Adrenal gland (tissue), 12 donors: Measurements from ENCODE around the gene DPP6. TPM values are rescaled to one million over a fixed set of nuclear protein-coding genes. Genes with fewer than 3 reads are reported as not detected.

Source experiments
- DNase-seq, 7 donors: peaks; one replicate each; pipeline ENCODE4 v3.0.0-alpha.2; 2019 to 2020
- H3K27ac ChIP-seq, 5 donors: fragments of 200-600 bp; sonication (generic) in 4 of 5; 1 replicate in 3 of 5; 2 replicates in 2 of 5; pipeline versions ENCODE4 v1.5.1 to v1.8.0; 2016 to 2020; ENCODE audit warnings: mild to moderate bottlenecking in 1 of 5
- H3K27me3 ChIP-seq: fragments of 200-600 bp; 2 replicates; pipeline ENCODE4 v1.8.0; 2021
- H3K36me3 ChIP-seq, 2 donors: fragments of 200-600 bp; replicated peaks in 1 of 2; 1 replicate in 1 of 2; 2 replicates in 1 of 2; pipeline versions ENCODE4 v1.5.1 to v1.8.0; 2018 to 2022
- H3K4me1 ChIP-seq, 2 donors: fragments of 200-600 bp; replicated peaks in 1 of 2; 1 replicate in 1 of 2; 2 replicates in 1 of 2; pipeline versions ENCODE4 v1.5.1 to v1.8.0; 2018 to 2021
- H3K4me3 ChIP-seq, 4 donors: fragments of 200-600 bp; sonication (generic) in 3 of 4; one replicate each; pipeline ENCODE4 v1.5.1; 2016 to 2018
- H3K9me3 ChIP-seq, 3 donors: fragments of 200-600 bp; sonication (generic) in 1 of 3; replicated peaks in 1 of 3; 1 replicate in 2 of 3; 2 replicates in 1 of 3; pipeline versions ENCODE4 v1.5.1 to v1.8.0; 2016 to 2021
- CTCF ChIP-seq, 6 experiments: fragments of 450-650 bp in 4 of 6; fragments of 200-600 bp in 2 of 6; sonication (generic) in 1 of 6; IDR thresholded peaks; 1 replicate in 5 of 6; 2 replicates in 1 of 6; pipeline versions ENCODE4 v1.5.1 to v1.8.0; 2016 to 2021; ENCODE audit warnings: antibody characterized with exemption in 6 of 6, mild to moderate bottlenecking in 2 of 6, moderate library complexity in 1 of 6
- POLR2A ChIP-seq, 2 donors: fragments of 450-650 bp; IDR thresholded peaks; one replicate each; pipeline ENCODE4 v1.6.1; 2017; ENCODE audit warnings: antibody characterized with exemption in 2 of 2, mild to moderate bottlenecking in 2 of 2, moderate library complexity in 1 of 2
- WGBS, 4 donors: extraction: QIAGEN DNeasy Blood & Tissue Kit in 2 of 4; methylation state at CpG; one replicate each; pipeline versions ENCODE4 v1.1.5 to v1.1.7; 2013 to 2017; 5-methylcytosine and 5-hydroxymethylcytosine counted together
- intact Hi-C, 2 donors: fragments of 100-400 bp; cut with DNase I; formaldehyde crosslinking; loops; one replicate each; pipeline versions ENCODE4 v1.14.1 to v1.15.0; 2022 to 2023
- polyA plus RNA-seq, 3 donors: library from polyadenylated mRNA; stranded (reverse); fragments of 200-250 nt in 2 of 3; fragments of 350-450 nt in 1 of 3; fragmentation: Illumina TruSeq in 1 of 3; extraction: RNeasy Lipid Tissue Mini Kit (QIAGEN cat#74804) in 1 of 3; gene quantifications; one replicate each; pipeline ENCODE4 v1.2.3, GENCODE V29; 2013 to 2014
- total RNA-seq, 9 donors: library from RNA; depleted of rRNA in 4 of 9; stranded (reverse); fragments of >200 nt in 4 of 9; fragments of 120-200 nt in 1 of 9; fragmentation: NEBNext Ultra II Directional in 1 of 9; extraction: Animal tissue kit (Norgen Biotek cat#: 25700) in 1 of 9; gene quantifications; one replicate each; pipeline versions ENCODE4 v1.1.0 to v1.2.4, GENCODE V29; 2013 to 2023
- donor health status: healthy with polysubstance abuse.
- donor health status: Bipolar disorder and iron deficiency.
- donor health status: DM: yes; HTN: yes; CAD: no.
- donor health status: DM: no; HTN: no; CAD: no.
- donor health status: DM: no; HTN: no; CAD: no.
- donor health status: DM: yes; HTN: yes; CAD: no.

DPP6 gene
- total and polyA plus RNA-seq, 12 donors, result 0.39 to 13.1 (median 5.1) TPM

DNA sequence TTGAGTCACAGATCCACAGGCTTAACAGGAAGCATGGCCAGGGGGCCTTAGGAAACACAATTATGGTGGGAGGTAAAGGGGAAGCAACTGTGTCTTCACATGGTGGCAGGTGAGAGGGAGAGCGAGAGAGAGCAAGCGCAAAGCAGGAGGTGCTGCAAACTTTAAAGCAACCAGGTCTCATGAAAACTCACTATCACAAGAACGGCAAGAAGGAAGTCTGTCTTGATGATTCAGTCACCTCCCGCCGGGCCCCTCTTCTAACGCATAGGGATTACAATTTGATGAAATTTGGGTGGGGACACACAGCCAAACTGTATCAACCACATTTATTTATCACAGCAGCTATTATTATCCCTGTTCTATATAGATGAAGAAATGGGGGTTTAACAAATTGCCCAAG is 201.6 kb downstream of the DPP6 start:
- TF ChIP-seq POLR2A (IDR thresholded peaks at IDR 0.05) (no peak), CTCF (IDR thresholded peaks at IDR 0.05) (no peak)
- no peak overlapping the region for H3K4me3 ChIP-seq
- H3K27me3 ChIP-seq, result no peaks in the 10 kb centered on the region
- H3K4me1 ChIP-seq, result no peaks in the 10 kb centered on the region
- no peak overlapping the region for H3K27ac ChIP-seq
- no peak for DNase-seq
- H3K36me3 ChIP-seq, result no peaks in the 10 kb centered on the region
- no peaks in the 10 kb centered on the region for H3K9me3 ChIP-seq
- 55 to 74% (median 66%) methylated on average over 6 of the region's 6 CpGs for WGBS, 4 donors
- intact Hi-C loops, result no loop called here

DNA sequence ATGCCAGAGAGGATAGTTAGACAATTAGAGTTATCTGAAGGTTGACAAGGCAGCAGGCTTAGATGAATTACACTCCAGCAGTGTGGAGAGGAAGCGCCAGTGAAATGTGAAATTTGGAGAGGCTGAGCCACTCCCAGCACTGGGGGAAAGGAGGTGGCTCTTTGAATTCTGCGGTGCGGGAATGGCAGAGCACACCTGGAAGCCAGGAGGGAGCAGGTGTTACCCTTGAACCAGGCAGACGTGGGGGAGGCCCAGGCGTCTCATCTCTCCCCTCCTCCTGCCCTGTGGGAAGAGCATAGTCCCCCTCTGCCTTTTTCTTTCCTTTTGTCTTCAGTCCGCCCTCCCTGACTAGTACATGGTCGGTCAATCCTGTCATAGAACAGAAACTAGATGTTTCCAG is 203.1 kb downstream of the DPP6 start:
- no peak overlapping the region for H3K4me3 ChIP-seq
- intact Hi-C loops, result no loop called here
- WGBS, 4 donors, result 17 to 20% (median 18%) methylated on average over 7 of the region's 7 CpGs
- TF ChIP-seq POLR2A (IDR thresholded peaks at IDR 0.05) (no peak), CTCF (IDR thresholded peaks at IDR 0.05) (no peak)
- H3K27ac ChIP-seq, result no peak overlapping the region
- no peaks in the 10 kb centered on the region for H3K9me3 ChIP-seq
- no peaks in the 10 kb centered on the region for H3K36me3 ChIP-seq
- no peaks in the 10 kb centered on the region for H3K27me3 ChIP-seq
- no peaks in the 10 kb centered on the region for H3K4me1 ChIP-seq
- DNase-seq, result no peak

DNA sequence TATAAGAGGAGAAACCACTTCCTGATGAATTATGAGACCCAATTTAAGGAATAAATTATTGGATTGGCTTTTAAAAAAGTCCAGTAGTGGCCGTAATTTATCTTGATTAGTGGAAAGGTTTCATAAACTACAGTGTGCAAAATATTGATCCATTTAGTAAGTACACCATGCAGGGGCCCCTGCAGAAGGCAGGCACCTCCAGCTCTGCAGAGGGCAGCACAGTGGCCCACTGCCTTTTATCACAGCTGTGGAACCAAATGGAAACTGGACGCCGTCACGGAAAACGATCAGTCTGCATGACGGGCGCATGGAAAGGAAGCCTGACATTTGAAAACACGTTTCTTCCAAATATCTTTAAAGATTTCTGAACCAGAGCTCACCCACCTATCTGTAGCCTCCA is 204.0 kb downstream of the DPP6 start:
- H3K27me3 ChIP-seq, result no peaks in the 10 kb centered on the region
- no peak overlapping the region for H3K27ac ChIP-seq
- no peaks in the 10 kb centered on the region for H3K9me3 ChIP-seq
- H3K4me3 ChIP-seq, result no peak overlapping the region
- H3K36me3 ChIP-seq, result no peaks in the 10 kb centered on the region
- 75 to 82% (median 79%) methylated on average over 8 of the region's 8 CpGs for WGBS, 4 donors
- TF ChIP-seq CTCF (IDR thresholded peaks at IDR 0.05), result no peak
- TF ChIP-seq POLR2A (IDR thresholded peaks at IDR 0.05), result no peak
- intact Hi-C loops, result no loop called here
- H3K4me1 ChIP-seq, result no peaks in the 10 kb centered on the region
- no peak for DNase-seq

DNA sequence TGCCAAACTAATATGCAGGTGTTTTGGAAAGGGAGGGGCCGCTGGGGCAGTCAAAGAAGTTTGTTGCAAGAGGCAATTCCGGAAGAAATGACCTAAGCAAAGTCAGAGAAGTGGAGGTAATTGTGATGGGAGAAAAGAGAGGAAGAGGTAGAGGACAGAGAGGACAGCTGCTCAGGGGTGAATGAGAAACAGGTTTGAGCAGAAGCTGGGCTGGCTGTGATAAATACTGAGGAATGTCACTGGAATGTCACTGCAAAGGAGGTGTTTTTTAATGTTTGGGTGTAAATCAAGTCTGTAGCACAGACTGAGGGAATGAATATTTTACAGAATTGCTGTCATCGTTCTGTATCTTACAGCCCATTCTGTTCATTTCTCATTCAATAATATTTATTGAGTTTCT is 207.2 kb downstream of the DPP6 start:
- H3K9me3 ChIP-seq, result no peaks in the 10 kb centered on the region
- intact Hi-C loops, result no loop called here
- WGBS, 4 donors, result 48 to 54% (median 50%) methylated on average over 3 of the region's 3 CpGs
- no peaks in the 10 kb centered on the region for H3K36me3 ChIP-seq
- no peaks in the 10 kb centered on the region for H3K27me3 ChIP-seq
- no peak overlapping the region for H3K4me3 ChIP-seq
- no peak for DNase-seq
- no peak for TF ChIP-seq POLR2A (IDR thresholded peaks at IDR 0.05)
- TF ChIP-seq CTCF (IDR thresholded peaks at IDR 0.05), result no peak
- no peak overlapping the region for H3K27ac ChIP-seq
- no peaks in the 10 kb centered on the region for H3K4me1 ChIP-seq
